CD4-positive, alpha-beta T cell treated with Interleukin-4 for 1 hour (primary cell): ENCODE data around the gene PEX14.

Source experiments
- DNase-seq, 2 donors: peaks; one replicate each; pipeline ENCODE4 v3.0.0-alpha.2; 2020 to 2022

Gene PEX14

DNA sequence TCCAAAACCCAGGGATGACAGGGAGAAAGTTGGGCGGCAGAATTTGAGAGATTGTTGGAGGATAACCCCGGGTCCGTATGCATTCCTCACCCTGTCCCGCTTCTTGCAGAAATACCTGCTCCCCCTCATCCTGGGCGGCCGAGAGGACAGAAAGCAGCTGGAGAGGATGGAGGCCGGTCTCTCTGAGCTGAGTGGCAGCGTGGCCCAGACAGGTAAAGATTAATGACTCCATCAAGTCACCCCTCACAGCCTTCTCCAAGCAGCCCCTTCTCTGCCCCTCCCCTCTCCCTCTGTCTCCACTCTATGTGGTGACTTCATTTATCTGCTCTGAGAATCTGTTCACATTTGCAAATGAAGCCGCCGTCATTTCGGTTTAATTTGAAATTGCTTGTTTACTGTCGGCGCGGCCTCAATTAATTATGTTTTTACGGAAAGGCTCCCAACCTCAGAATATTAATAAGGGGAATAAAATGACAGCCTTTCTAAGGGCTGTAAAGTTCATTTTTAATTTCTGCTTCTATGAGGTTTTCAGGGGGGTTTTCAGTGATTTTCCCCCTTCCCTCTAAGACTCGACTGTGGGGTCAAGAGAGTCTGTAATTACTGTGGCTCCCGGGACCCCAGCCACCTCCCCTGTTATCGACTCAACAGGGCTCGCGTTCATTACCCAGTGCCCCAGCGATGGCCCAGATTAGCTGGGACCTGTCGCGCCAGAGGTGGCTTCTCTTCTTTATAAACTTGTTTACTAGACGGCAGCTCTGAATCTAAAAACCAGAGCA lies 148.3 kb downstream of the PEX14 start:
- DNase-seq = no peak

GRCh38 chr1:10623686-10624145 lies 149.0 kb downstream of the PEX14 start:
- DNase-seq = no peak

- DNase-seq = no peak
These were observed 149.7 kb downstream of the PEX14 start for GRCh38 chr1:10624256-10625050.

DNA sequence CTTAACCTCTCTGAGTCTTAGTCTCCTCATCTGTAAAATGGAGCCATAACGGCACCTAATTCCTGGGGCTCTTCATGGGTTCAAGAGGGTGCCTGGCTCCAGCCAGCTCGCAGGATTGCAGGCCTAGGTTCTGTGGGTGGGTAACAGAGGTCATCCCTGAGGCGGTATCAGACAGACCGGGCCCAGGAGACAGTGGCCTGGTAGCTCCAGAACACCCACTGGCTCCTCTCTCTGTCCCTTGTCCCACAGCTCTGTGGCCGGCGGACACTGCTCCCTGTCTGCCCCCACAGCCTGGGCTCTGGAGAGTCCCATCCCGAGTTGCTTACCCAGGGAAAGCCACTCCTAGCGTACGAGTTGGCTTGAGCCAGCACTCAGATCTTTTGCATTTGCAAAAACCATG lies 150.3 kb downstream of the PEX14 start:
- no peak for DNase-seq

GRCh38 chr1:10625554-10625953 lies 150.8 kb downstream of the PEX14 start:
- DNase-seq = no peak

DNA sequence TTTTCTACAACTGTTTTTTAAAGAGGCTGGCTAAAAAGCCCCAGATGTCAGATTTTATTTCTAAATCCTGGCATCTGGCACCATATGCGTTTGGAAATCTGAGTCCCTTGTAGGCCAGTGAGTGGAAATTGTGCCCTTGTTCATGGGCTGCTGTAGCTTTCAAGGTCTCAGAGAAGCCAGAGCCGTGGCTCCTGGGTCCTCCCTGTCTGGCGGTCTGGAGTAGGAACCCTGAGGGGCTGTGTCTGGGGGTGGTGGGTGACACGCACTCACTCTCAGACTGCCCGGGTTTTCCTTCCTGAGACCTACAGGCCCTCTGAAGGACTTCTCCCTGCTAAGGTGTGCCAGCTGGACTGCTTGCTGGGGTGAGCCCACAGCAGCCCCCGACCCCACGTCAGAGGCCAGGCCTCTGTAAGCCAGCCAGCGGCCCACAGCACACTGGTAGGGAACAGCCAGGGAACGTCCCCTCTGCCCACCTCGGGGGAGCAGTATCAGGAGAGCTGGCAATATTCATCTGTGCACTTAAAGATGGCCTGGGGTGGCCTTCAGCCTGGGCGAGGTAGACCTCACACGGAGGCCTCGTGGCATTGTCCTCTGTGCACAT lies 151.5 kb downstream of the PEX14 start:
- no peak for DNase-seq

GRCh38 chr1:10626791-10627410 lies 152.2 kb downstream of the PEX14 start:
- DNase-seq = no peak

GRCh38 chr1:10628685-10629084 lies 153.9 kb downstream of the PEX14 start:
- no peak for DNase-seq

DNA sequence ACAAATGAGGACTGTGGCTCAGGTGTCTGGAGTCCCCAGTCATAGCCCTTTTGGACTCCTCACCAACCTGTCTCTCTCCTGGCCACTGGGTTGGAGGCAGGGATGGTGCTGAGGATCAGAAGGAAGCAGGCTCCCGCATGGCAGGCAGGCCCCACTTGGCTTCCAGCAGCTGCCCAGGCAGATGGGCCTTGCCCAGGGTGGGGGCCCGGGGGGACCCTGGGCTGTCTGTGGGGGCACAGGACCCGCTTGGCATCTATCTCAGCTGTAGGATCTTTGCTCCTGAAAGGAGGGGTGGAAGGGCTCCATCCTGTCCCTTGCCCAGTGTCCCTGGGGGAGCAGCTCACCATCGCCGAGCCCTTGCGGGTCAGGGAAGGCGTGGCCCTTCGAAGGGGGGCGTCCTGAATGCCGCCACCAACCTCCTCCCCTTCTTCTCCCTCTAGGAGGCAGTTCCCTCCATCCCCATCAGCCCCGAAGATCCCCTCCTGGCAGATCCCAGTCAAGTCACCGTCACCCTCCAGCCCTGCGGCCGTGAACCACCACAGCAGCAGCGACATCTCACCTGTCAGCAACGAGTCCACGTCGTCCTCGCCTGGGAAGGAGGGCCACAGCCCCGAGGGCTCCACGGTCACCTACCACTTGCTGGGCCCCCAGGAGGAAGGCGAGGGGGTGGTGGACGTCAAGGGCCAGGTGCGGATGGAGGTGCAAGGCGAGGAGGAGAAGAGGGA lies 154.5 kb downstream of the PEX14 start:
- no peak for DNase-seq

DNA sequence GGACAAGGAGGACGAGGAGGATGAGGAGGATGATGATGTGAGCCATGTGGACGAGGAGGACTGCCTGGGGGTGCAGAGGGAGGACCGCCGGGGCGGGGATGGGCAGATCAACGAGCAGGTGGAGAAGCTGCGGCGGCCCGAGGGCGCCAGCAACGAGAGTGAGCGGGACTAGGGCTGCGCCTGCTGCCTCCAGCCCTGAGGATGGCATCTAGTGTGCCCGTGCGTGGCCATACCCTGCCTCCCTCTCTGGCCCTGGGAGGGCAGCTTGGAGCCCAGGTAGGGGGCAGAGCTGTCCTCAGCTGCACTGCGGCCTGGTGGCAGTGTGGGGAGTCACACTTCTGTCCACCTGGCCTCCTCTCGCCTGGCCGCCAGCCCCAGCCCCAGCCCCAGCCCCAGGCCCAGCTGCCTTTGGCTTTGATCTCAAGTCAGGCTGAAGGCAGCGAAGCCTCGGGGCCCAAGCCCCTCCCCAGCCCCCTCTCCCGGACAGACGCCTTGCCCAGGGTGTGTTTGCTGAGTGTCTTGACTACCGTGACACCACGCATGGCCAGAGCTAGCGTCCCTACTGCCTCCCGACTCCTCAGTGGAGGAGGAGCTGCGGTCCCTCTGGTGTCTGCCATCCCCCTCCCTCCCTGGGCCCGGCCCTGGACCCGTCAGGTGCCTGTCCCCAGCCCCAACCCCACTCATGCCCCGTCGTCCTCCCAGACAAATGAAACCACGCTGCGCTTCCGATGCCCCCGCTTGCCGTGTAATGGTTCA lies 155.2 kb downstream of the PEX14 start:
- DNase-seq = no peak

GRCh38 chr1:10630661-10631120 lies 155.9 kb downstream of the PEX14 start:
- DNase-seq = no peak

GRCh38 chr1:10631121-10631810 lies 156.5 kb downstream of the PEX14 start:
- no peak for DNase-seq

GRCh38 chr1:10631811-10632593 lies 157.3 kb downstream of the PEX14 start:
- DNase-seq = no peak

DNA sequence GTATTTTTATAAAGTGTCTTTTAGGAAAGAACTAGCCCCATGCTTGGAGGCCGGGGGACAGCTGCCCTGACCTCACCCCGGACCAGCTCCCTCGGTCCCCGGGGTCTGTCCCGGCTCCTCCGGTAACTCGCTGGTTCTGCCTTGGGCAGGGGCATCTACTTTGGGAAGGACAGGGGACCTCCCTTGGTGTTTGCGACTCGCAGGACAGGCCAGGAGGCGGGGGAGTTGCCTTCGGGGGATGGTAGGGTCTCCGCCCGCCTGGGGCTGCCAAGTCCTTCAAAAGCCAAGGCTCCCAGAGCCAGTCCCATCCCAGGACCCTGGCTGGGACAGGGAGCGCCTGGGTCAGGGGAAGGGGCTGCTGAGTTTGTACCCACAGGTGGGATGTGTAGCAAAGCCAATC lies 157.9 kb downstream of the PEX14 start:
- no peak for DNase-seq

- no peak for DNase-seq
These were observed 158.7 kb downstream of the PEX14 start for GRCh38 chr1:10633416-10633815.

GRCh38 chr1:10634075-10634427 lies 159.3 kb downstream of the PEX14 start:
- DNase-seq = no peak

DNA sequence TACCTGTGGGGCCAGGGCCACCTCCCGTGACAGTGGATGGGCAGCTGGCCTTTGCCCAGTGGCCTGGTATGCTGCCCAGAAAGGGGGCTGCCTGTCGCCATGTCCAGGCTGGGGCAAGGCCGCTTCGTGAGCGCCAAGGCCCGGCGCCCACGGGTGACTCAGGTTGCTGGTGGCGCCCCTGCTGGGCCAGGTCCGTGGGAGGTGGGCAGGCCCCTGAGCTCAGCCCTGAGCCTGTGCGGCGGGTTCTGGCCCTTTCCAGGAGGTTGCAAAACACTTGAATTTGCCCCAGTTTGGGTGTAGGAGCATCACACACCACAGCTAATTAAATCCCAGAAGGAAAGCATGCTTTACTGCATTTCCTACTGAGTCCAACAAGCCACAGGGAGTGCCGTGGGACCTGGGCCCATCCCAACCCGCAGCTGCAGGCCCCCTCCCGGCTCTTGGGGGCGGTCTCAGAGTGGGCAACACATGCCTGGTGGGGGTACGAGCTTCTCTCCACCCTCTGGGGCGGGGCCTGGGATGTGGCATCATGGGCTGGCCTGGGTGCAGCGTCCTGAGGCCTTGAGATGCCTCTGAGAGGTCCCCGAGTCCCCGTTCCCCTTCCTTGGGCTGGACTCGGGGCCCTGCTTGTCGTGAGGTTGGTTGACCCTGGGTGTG lies 159.8 kb downstream of the PEX14 start:
- no peak for DNase-seq

- DNase-seq = no peak
These were observed 160.5 kb downstream of the PEX14 start for GRCh38 chr1:10635085-10635896.

DNA sequence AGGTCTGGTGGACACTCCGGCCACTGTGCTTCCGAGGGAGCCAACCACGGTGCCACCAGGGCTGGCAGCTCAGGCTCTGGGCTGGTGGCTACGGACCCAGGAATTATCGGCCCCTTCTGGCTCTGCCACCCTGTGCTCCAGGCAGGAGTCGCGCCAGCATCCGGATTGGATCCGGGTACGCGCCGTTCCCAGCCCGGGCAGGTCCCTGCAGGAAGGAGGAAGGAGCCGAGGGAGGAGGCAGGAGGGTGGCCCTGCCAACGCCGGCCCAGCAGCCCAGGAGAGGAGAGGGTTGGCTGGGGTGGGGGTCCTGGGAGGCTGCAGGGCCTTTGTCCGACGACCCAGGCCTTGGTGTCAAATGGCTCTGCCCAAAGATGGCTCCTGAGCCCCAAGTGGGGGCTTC lies 161.2 kb downstream of the PEX14 start:
- no peak for DNase-seq
